GM18511 (cell line): ENCODE results near the gene MBNL1.
"Not testable (repeated sequence)": the region's sequence is repeated elsewhere in the genome, so short reads cannot be mapped to it uniquely, and the experiment has no call there.

Experiments
- ATAC-seq: cut with Tn5 transposase; IDR thresholded peaks from one replicate; pipeline ENCODE4 v1.9.1; 2021; ENCODE audit warnings: mild to moderate bottlenecking, moderate library complexity; ENCODE audit not compliant: unreplicated experiment

Gene MBNL1

DNA sequence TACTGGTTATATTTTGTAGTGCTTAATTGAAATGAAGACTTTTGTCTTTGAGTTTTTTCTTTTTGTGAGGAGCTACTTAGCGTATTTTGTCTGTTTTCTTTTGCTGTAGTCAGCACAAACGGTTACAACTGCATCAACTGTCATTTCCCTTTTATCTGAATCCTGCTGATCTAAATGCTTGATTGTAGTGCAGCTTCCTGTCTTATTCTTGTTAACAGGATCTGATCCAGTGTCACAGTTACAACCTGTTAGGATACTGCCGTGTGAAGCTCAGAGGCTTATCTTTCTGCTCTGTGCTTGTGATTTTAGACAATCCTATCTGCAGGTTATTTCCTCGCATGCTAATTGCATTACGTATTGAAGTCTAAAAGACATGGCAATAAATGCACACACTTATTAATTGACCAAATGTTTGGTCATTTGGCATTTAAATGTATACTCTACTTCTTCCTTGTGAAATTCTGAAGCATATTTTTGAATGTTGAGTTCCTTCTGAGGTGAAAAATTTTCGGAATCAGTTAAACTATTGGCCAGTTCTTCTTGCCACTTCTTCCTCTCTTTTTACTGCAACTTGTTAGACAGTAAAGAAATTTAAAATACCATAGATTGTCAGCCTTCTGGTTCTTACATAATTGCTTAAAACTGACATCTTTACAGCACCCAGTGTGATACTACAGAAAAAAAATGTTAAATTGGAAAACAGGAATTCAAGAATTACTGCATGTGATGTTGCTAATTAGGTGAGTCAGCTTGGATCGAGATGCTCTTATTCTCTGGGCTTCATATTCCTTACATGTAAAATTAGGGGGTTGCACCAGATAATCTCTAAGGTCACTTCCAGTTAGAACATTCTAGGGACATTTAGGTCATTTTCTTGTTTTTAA is 168.2 kb downstream of the MBNL1 start:
- ATAC-seq = no peak

DNA sequence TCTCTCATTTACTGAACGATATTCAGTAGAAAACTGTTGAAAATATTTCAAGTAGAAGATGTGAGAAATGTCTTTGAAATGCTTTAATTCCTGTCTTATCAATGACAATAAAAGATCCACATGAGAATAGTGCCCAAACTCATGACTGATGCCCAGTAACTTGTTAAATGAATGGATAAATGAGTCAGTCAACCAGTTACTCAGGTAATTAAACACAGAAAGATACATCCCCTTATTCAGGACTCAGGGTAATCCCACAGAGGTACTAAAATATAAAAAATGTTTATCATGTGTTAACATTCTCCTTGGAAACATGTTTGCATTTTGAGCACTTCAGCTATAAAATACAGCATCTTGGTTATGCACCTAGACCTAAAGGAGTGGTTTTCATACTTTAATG is 169.5 kb downstream of the MBNL1 start:
- no peak for ATAC-seq

DNA sequence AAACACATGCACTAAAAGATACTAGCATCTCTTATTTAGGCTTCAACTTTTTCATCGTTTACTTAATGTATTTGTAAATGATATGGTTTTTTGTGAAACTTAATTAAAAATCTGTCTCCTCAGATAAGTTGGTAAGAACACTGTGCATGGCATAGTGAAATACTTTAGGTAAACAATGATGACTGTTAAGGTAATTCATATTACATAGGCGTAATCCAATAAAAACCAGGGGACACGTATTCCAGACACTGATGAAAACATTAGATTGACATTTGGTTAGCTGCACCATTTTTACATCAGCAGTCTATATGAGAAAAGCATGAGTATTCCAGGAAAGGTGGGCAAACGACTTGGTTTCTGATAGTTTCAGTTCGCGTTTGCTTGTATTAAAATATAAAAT is 170.0 kb downstream of the MBNL1 start:
- ATAC-seq = no peak

DNA sequence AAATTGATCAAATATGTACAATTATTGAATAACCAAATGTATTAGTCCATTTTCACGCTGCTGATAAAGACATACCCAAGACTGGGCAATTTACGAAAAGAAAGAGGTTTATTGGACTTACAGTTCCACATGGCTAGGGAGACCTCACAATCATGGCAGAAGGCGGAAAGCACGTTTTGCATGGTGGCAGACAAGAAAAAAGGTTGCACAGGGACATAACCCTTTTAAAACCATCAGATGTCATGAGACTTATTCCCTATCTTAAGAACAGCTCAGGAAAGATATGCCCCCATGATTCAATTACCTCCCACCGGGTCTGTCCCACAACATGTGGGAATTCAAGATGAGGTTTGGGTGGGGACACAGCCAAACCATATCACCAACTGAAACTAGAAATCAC is 171.5 kb downstream of the MBNL1 start:
- not testable (repeated sequence) for ATAC-seq

DNA sequence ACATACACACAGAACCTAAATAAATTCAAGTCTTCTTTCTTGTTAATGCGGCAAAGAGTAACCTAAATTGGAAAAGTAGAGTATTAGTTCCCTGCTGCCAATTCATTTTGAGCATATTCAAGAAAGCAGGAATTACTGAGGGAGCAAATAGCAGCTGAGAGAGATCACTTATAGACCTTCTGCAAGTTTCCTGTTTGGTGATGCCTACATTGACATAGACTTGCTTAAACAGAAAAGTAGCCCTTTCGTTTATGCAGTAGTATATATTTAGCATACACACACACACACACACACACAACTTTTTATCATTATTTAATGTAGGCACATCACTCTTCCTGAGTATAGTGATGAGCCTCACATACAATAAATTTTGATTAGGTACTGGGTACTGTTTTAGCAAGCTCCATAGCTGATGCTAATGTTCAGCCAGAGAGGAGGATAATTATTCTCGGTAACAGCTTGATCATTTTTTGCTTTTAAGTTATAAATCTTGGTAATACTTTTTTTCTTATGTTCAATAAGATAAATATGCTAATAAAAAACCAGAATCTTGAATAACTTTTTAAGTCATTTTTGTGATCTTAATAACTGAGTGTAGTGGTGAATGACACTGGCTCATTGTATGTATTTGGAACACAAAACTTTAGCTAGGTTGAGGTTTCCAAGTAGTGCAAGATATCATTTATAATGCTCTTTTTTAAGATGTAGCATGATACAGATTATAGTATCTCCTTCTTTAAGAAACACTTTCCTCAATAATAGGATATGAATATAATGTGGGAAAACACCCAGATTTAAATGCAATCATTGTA is 174.7 kb downstream of the MBNL1 start:
- ATAC-seq = peak; percentile 45

DNA sequence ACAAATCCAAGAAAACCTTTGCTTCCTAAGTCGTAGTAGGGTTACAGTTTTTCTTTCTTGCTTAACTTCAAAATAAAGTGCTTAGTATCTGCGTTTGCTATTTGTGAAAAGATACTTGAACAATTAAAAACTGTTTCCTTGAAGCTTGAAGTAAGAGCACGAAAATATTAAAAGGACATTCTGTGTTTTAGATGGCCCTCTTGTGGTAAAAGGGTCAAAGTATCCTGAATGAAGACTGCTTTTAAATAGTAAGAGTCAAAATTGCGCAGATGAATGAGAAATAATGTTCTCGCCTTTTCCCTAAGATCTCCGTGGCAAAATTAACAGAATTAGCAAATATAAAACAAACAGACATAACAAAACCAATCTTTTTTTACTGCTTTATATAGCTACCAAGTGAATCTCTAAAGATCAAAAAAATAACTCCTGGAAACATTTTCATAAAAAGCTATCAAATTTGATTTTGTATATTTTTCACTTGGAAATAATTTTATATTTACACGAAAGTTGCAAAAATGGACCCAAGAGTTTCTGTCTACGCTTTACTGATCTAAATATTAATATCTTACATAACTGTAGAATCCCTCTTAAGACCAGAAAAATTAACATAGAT is 175.4 kb downstream of the MBNL1 start:
- ATAC-seq = peak; percentile 37

DNA sequence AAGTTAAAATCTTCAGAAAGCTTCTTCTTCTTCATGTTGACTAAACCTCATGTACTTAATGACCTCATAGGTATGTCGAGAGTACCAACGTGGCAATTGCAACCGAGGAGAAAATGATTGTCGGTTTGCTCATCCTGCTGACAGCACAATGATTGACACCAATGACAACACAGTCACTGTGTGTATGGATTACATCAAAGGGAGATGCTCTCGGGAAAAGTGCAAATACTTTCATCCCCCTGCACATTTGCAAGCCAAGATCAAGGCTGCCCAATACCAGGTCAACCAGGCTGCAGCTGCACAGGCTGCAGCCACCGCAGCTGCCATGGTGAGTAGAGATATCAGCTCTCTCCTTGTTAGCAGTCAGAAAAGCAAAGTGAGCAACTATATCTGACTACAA is 176.5 kb downstream of the MBNL1 start:
- ATAC-seq = no peak

DNA sequence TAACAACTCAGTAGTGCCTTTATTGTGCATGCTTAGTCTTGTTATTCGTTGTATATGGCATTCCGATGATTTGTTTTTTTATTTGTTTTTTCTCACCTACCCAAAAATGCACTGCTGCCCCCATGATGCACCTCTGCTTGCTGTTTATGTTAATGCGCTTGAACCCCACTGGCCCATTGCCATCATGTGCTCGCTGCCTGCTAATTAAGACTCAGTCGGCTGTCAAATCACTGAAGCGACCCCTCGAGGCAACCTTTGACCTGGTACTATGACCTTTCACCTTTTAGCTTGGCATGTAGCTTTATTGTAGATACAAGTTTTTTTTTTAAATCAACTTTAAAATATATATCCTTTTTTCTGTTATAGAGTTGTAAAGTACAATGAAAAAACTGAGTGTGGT is 177.8 kb downstream of the MBNL1 start:
- ATAC-seq = no peak

DNA sequence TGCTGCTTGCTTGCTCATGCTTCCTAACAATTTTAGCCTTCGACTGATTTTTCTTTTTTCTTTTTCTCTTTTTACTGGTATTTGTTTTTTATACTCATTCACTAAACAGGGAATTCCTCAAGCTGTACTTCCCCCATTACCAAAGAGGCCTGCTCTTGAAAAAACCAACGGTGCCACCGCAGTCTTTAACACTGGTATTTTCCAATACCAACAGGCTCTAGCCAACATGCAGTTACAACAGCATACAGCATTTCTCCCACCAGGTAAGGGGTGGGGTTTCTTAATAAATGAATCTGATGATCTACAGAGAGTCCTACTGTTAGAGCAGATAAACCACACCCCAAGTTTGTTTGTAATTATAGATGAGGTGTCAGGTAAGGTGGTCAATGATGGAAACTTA is 178.8 kb downstream of the MBNL1 start:
- no peak for ATAC-seq

DNA sequence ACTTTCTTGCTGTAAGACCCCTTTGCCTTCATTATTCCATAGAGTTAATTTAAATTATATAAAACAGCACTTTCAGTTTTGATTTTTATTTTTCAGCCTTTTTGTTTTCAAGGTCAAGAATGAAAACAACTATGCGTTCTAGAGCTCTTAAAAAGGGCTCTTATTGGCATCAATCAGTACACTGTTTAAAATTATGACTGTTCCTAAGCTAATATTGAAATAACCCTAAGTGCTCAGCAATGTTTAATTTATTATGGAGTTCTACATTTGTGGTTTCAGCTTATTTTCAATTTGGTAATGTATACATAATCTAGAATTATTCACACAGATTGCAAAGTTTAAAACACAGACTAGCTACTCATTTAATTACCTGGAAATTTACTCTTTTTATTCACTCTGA is 179.4 kb downstream of the MBNL1 start:
- no peak for ATAC-seq

DNA sequence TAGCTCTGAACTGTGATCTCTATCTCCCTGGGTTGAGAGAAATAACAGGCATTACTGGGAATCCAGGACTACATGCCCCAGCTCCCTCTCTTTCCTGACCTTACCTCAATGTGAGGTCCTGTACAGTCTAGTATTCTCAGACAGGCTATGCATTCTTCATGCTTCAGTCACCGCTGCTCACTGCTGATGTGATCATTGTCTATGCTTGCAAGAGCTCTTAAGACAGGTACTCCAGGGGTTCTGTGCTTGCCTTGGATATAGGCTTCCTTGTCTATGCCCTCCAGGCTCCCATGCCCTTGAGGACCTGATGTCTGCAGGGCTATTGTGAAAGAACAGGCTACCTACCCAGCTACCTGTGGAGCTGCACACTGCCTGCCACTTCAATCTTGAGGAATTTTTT is 183.6 kb downstream of the MBNL1 start:
- no peak for ATAC-seq

DNA sequence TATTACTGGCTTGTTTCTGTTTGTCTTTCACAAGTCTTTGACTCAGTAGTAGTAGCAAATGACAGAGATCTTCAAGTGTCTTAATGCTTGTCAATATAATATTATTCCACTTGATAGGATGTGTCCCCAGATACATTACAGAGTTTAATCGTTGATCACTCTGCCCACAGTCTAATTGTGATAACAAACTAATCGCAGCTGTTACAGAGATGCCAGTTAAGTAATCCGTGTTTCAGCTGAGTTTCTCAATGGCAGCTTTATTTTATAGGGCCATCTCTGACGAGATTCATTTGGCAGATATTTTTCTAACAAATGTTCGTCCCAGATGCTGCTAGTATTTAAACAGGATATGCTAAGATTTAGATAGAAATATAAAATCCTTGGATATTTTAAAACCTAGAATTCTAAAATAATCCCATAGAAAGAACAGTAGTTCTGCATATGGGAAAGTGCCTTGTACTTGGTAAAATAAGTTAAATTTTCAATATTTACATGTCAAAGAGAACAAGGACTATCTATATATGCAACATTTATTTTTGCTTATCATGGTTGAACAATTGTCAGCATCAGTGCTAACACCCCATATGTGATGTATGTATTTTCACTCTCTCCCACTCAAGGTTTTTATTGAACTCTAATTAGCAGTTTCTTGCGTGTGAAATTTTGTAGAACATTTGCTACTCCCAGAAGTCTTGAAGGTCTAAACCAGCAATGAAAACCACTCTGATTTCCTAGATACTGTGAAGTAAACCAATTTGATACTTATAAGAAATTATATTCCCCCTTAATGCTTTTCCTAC is 185.5 kb downstream of the MBNL1 start:
- ATAC-seq = no peak

DNA sequence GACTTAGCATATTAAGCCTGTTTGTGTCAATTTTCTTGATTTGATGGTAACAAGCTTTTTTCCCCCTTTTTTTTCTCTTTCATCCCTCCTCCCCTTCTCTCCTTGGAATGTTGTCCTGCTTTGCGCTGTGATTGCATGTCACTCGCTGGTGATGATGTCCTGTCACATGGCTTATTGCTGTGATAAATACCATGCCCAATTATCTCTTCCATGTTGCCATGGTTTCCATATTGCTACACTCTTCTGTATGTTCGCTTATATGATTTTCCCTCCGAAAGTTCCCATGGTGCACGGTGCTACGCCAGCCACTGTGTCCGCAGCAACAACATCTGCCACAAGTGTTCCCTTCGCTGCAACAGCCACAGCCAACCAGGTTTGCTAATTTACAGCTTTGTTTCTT is 187.3 kb downstream of the MBNL1 start:
- no peak for ATAC-seq

DNA sequence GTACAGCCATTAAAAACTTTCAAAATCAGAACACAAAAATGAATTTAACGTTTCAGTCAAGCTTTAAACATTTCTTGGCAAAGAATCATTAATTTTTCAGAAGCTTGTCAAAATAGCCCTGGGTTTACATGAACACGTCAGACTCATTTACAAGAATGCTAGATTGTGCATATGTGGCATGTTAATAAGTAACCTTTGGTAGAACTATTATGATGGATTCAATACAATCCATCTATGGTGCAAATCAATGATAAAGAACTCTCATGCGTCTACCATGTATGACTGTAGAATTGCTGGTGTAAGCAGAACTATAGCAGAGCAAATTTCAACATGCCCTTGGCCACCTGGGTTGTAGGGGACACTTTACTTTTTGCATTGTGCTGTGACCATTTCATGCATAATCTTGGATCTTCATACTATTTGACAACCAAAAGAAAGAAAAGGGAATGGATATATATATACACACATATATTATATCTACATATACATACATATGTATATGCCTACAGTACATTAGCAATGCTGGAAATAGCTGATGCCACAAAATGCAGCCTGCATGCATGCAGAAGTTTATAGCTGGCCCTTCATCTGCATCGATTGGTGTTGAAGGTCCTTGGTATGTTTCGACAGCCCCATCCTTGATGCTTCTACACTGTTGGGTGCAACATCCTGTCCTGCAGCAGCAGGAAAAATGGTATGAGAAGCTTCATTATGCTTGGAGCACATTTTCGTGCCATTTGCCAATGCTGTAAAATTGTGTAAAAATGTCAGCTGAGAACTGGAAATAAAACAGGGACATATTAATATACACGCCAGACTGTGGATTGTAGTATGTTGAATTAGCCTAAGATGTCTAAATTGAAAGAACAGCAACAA is 189.0 kb downstream of the MBNL1 start:
- no peak for ATAC-seq

DNA sequence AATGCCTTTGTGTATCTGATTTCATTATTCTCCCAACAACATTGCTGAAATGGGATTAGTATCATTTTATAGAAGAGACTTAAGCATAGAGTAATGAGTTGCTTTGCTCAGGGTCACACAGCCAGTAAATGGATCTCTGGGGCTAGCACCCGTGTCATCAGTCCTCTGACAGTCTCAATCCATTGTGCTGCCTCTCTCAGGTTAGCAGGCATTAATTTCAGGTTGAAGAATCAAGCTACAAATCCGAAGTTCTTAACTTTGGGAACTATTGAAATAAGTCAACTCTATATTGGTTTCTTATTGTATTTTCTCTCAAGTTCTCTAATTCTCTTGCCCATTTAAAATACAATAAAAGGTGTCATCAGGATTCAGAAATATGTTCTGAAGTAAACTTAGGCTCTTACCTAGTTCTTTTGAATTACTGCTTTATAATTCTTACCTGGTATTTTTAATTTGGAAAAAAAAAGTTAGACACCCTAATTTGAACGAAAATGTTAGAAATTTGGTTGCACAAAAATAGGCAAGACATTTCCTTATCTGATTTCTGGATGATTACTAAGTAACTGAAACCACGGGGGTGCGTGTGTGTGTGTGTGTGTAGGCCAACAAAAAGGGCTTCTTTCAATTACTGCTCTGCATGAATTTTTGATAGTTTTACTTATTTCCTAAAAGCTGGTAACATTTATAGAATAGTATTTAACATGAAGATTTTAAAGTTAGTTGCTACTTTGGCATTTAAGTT is 189.8 kb downstream of the MBNL1 start:
- ATAC-seq = no peak

DNA sequence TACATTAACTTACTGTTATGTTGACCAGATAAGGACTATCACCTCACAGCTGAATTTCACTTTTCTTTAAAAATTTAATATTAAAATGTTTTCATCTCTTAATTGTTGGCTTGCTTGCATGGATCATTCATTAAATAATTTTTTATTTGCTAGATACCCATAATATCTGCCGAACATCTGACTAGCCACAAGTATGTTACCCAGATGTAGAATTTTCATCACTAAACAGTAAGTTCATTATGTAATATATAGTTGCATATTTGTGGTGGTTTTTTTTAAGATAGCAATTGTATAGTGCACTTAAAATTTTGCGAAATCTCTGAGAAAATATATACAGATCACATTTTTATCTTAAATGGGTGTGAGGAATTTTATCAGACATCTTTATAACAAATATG is 190.4 kb downstream of the MBNL1 start:
- ATAC-seq = no peak

DNA sequence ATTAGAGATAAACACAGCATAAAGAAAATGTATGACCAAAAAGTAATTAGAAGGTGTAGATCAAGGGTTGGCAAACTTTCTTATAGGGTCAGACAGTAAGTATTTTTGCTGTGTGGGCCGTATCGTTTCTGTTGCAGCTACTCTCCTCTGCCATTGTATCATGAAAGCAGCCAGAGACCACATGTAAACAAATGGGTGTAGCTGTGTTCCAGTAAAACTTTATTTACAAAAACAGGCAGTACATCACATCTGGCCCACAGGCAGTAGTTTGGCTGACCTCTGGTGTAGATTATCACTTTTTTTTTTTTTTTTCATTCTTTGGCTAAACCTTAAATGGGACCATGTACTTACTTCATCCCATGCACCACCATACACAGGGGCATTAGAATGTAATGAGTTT is 190.8 kb downstream of the MBNL1 start:
- ATAC-seq = no peak

DNA sequence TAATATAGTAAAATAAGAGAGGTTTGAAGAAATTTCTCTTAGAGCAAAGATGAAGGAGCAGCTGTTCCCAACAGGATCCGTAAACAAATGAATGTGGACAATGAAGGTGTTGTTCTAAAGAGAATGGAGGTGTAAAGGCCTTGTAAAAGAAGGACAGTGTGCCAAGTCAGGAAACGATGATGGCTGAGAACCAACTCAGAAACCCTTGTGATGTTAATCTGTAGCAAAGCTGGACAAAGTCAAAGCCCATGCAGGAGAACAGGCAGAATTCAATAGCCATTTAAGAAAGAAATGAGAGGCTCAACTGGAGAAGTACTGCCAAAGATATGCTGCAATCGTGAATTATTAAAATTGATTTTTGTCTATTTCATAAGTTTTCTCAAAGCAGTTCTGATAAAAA is 192.2 kb downstream of the MBNL1 start:
- no peak for ATAC-seq

DNA sequence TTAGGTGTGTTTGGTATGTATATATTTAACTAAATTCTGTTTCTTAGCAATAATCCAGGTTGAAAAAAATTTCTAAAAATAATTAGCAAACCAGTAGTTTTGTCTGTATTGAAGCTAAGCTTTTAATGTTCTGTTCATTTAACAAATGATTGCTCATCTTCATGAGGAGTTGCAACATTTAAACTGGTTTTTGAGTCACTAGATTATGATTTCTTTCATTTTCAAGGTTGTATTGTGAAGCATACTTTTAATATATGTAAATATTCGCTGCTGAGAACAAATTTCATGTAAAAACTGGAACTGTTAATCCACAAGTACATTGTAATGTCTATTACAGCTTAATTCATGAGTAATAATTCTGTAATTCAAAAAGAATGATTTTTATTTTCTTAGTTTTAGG is 192.7 kb downstream of the MBNL1 start:
- ATAC-seq = no peak
